ENCODE data around the gene RBBP6. TPM values are rescaled to one million over a fixed set of nuclear protein-coding genes. Genes with fewer than 3 reads are reported as not detected.

The RBBP6 gene
- total RNA-seq, 2 donors from 2014 or later: 31.1 to 63.0 TPM

GRCh38 chr16:24507959-24508480 is 31.3 kb upstream of the RBBP6 start:
- no peak overlapping the region for H3K27ac ChIP-seq

GRCh38 chr16:24508614-24509013 is 30.8 kb upstream of the RBBP6 start:
- WGBS, 2 donors: 66 to 75% methylated on average over 3 of the region's 3 CpGs
- Histone ChIP-seq H3K27me3 (no peaks in the 10 kb centered on the region), H3K27ac (no peak overlapping the region), H3K9me3 (no peaks in the 10 kb centered on the region), H3K36me3 (replicated peaks in 1 of 2; ENCODE audit: insufficient read depth in 1 of 2, low read depth in 2 of 2) (no peaks in the 10 kb centered on the region), H3K4me1 (no peaks in the 10 kb centered on the region), H3K4me3 (no peak overlapping the region)
- no peak for DNase-seq
- no peak for ATAC-seq
- intact Hi-C loops (cut with DNase I): loop anchor here (5.0 kb wide), 1 partner anchor 461 kb away; no protein-coding TSS in a partner anchor
- TF ChIP-seq POLR2A (IDR thresholded peaks at IDR 0.05): no peak
- TF ChIP-seq CTCF (IDR thresholded peaks at IDR 0.05): no peak

More at GRCh38 chr16:24507959-24508480, 31.3 kb upstream of the RBBP6 start:
- no peak for ATAC-seq
- no peak overlapping the region for H3K4me3 ChIP-seq
- H3K4me1 ChIP-seq: no peaks in the 10 kb centered on the region
- H3K36me3 ChIP-seq (replicated peaks in 1 of 2; ENCODE audit: insufficient read depth in 1 of 2, low read depth in 2 of 2): no peaks in the 10 kb centered on the region
- DNase-seq: no peak
- no peaks in the 10 kb centered on the region for H3K9me3 ChIP-seq
- intact Hi-C loops (cut with DNase I): loop anchor here (5.0 kb wide), 1 partner anchor 461 kb away; no protein-coding TSS in a partner anchor
- no peak for TF ChIP-seq POLR2A (IDR thresholded peaks at IDR 0.05)
- no peak for TF ChIP-seq CTCF (IDR thresholded peaks at IDR 0.05)
- 83 to 87% methylated on average over 5 of the region's 5 CpGs for WGBS, 2 donors
- no peaks in the 10 kb centered on the region for H3K27me3 ChIP-seq

GRCh38 chr16:24509536-24509935 is 29.8 kb upstream of the RBBP6 start:
- intact Hi-C loops (cut with DNase I): loop anchor here (5.0 kb wide), 1 partner anchor 462 kb away; no protein-coding TSS in a partner anchor
- H3K27ac ChIP-seq: no peak overlapping the region
- TF ChIP-seq POLR2A (IDR thresholded peaks at IDR 0.05) (no peak), CTCF (IDR thresholded peaks at IDR 0.05) (no peak)

GRCh38 chr16:24511174-24511573 is 28.2 kb upstream of the RBBP6 start:
- intact Hi-C loops (cut with DNase I): no loop called here
- no peaks in the 10 kb centered on the region for H3K9me3 ChIP-seq
- no peak for DNase-seq
- no peak for TF ChIP-seq CTCF (IDR thresholded peaks at IDR 0.05)
- TF ChIP-seq POLR2A (IDR thresholded peaks at IDR 0.05): no peak
- 75 to 80% methylated on average over 1 of the region's 1 CpG for WGBS, 2 donors
- no peaks in the 10 kb centered on the region for H3K4me1 ChIP-seq
- ATAC-seq: no peak
- no peaks in the 10 kb centered on the region for H3K36me3 ChIP-seq (replicated peaks in 1 of 2; ENCODE audit: insufficient read depth in 1 of 2, low read depth in 2 of 2)
- H3K27ac ChIP-seq: no peak overlapping the region
- no peak overlapping the region for H3K4me3 ChIP-seq
- H3K27me3 ChIP-seq: no peaks in the 10 kb centered on the region

More at GRCh38 chr16:24509536-24509935, 29.8 kb upstream of the RBBP6 start:
- no peak overlapping the region for H3K4me3 ChIP-seq
- no peaks in the 10 kb centered on the region for H3K27me3 ChIP-seq
- WGBS, 2 donors: 56 to 70% methylated on average over 2 of the region's 2 CpGs
- no peak for ATAC-seq
- H3K9me3 ChIP-seq: no peaks in the 10 kb centered on the region
- no peaks in the 10 kb centered on the region for H3K36me3 ChIP-seq (replicated peaks in 1 of 2; ENCODE audit: insufficient read depth in 1 of 2, low read depth in 2 of 2)
- DNase-seq: no peak
- H3K4me1 ChIP-seq: no peaks in the 10 kb centered on the region

GRCh38 chr16:24511792-24512191 is 27.6 kb upstream of the RBBP6 start:
- Histone ChIP-seq H3K9me3 (no peaks in the 10 kb centered on the region), H3K4me1 (peaks cover 2% of the 10 kb centered on the region), H3K27me3 (no peaks in the 10 kb centered on the region), H3K4me3 (no peak overlapping the region), H3K27ac (no peak overlapping the region), H3K36me3 (replicated peaks in 1 of 2; ENCODE audit: insufficient read depth in 1 of 2, low read depth in 2 of 2) (no peaks in the 10 kb centered on the region)
- DNase-seq: no peak
- intact Hi-C loops (cut with DNase I): no loop called here
- TF ChIP-seq POLR2A (IDR thresholded peaks at IDR 0.05): no peak
- TF ChIP-seq CTCF (IDR thresholded peaks at IDR 0.05): no peak
- no peak for ATAC-seq
- 70 to 87% methylated on average over 5 of the region's 5 CpGs for WGBS, 2 donors
